Measurements from ENCODE around the gene RASSF3. TPM values are rescaled to one million over a fixed set of nuclear protein-coding genes. Genes with fewer than 3 reads are reported as not detected.
"Not testable (repeated sequence)": the region's sequence is repeated elsewhere in the genome, so short reads cannot be mapped to it uniquely, and the experiment has no call there.

RASSF3 gene
- total and polyA plus RNA-seq, 9 donors = 32.5 to 69.1 (median 59.8) TPM

- H3K36me3 ChIP-seq (ENCODE audit: control insufficient read depth, insufficient read depth, low read length) = no peaks in the 10 kb centered on the region
- peaks cover 15% of the 10 kb centered on the region for H3K4me1 ChIP-seq (ENCODE audit: control insufficient read depth, insufficient read depth, low read length)
- peak overlapping the region; percentile 87 for H3K27ac ChIP-seq (ENCODE audit: low read length)
- H3K9me3 ChIP-seq (replicated peaks; ENCODE audit: control insufficient read depth, low read depth, low read length) = no peaks in the 10 kb centered on the region
- H3K27me3 ChIP-seq (ENCODE audit: control insufficient read depth, insufficient read depth, low read length) = no peaks in the 10 kb centered on the region
- peak; percentile 56 for DNase-seq
- H3K4me3 ChIP-seq (ENCODE audit: low read length) = peak overlapping the region; percentile 87
- WGBS (ENCODE audit: insufficient coverage) = under 1% methylated on average over 18 of the region's 31 CpGs
Measured at GRCh38 chr12:64611341-64612284, 1.3 kb downstream of the RASSF3 start.

GRCh38 chr12:64612843-64613242, 2.5 kb downstream of the RASSF3 start:
- H3K36me3 ChIP-seq (ENCODE audit: control insufficient read depth, insufficient read depth, low read length) = no peaks in the 10 kb centered on the region
- H3K9me3 ChIP-seq (replicated peaks; ENCODE audit: control insufficient read depth, low read depth, low read length) = no peaks in the 10 kb centered on the region
- no peak overlapping the region for H3K27ac ChIP-seq (ENCODE audit: low read length)
- WGBS (ENCODE audit: insufficient coverage) = no CpG with 5 or more reads among the region's 4 CpGs
- no peak overlapping the region for H3K4me3 ChIP-seq (ENCODE audit: low read length)
- DNase-seq = no peak
- peaks cover 17% of the 10 kb centered on the region for H3K4me1 ChIP-seq (ENCODE audit: control insufficient read depth, insufficient read depth, low read length)
- no peaks in the 10 kb centered on the region for H3K27me3 ChIP-seq (ENCODE audit: control insufficient read depth, insufficient read depth, low read length)

- DNase-seq; H3K4me3 ChIP-seq (ENCODE audit: low read length); H3K27me3 ChIP-seq (ENCODE audit: control insufficient read depth, insufficient read depth, low read length); H3K27ac ChIP-seq (ENCODE audit: low read length); H3K36me3 ChIP-seq (ENCODE audit: control insufficient read depth, insufficient read depth, low read length); H3K9me3 ChIP-seq (replicated peaks; ENCODE audit: control insufficient read depth, low read depth, low read length): not testable (repeated sequence)
- H3K4me1 ChIP-seq (ENCODE audit: control insufficient read depth, insufficient read depth, low read length) = peaks cover 14% of the 10 kb centered on the region
- WGBS (ENCODE audit: insufficient coverage) = 90% methylated on average over 17 of the region's 19 CpGs
Measured at GRCh38 chr12:64613775-64614398, 3.6 kb downstream of the RASSF3 start.

GRCh38 chr12:64616201-64616600, 5.9 kb downstream of the RASSF3 start:
- Histone ChIP-seq H3K9me3 (replicated peaks; ENCODE audit: control insufficient read depth, low read depth, low read length) (no peaks in the 10 kb centered on the region), H3K36me3 (ENCODE audit: control insufficient read depth, insufficient read depth, low read length) (no peaks in the 10 kb centered on the region), H3K27me3 (ENCODE audit: control insufficient read depth, insufficient read depth, low read length) (no peaks in the 10 kb centered on the region), H3K4me3 (ENCODE audit: low read length) (no peak overlapping the region), H3K27ac (ENCODE audit: low read length) (peak overlapping the region; percentile 63), H3K4me1 (ENCODE audit: control insufficient read depth, insufficient read depth, low read length) (peaks cover 9% of the 10 kb centered on the region)
- WGBS (ENCODE audit: insufficient coverage) = 0% methylated on average over 2 of the region's 3 CpGs
- DNase-seq = peak; percentile 93

DNA sequence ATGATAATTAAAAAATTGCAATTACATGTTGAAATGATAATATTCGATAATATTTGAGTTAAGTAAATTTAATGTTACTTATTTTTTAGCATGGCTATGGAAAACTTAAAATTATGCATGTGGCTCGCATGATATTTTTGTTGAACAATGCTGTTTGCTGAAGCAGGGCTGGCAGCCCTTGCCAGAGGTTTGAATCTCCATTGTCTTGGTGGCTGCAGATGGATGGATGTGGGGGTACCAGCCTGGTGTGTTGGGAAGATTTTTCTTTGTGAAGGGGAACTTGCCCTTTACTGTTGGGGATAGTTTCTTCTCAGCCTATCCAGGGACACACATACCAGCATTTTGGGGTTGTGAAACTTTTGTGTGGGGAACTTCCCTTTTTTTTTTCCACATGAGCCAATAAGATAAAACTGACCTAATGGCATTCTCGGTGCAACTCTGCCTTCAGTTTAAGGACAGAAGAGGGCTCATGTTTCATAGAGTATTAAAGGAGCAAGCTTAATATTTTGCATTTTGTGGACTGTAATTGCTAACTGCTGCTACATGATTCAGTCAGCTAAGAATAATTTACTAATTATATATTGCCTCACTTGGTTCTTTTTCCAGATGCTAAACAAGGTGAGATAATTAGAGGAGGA, 8.8 kb downstream of the RASSF3 start:
- no peak overlapping the region for H3K27ac ChIP-seq (ENCODE audit: low read length)
- no peaks in the 10 kb centered on the region for H3K27me3 ChIP-seq (ENCODE audit: control insufficient read depth, insufficient read depth, low read length)
- peak; percentile 74 for DNase-seq
- peaks cover 5% of the 10 kb centered on the region for H3K4me1 ChIP-seq (ENCODE audit: control insufficient read depth, insufficient read depth, low read length)
- no peak overlapping the region for H3K4me3 ChIP-seq (ENCODE audit: low read length)
- H3K36me3 ChIP-seq (ENCODE audit: control insufficient read depth, insufficient read depth, low read length) = peaks cover 2% of the 10 kb centered on the region
- 83% methylated on average over 1 of the region's 3 CpGs for WGBS (ENCODE audit: insufficient coverage)
- no peaks in the 10 kb centered on the region for H3K9me3 ChIP-seq (replicated peaks; ENCODE audit: control insufficient read depth, low read depth, low read length)

DNA sequence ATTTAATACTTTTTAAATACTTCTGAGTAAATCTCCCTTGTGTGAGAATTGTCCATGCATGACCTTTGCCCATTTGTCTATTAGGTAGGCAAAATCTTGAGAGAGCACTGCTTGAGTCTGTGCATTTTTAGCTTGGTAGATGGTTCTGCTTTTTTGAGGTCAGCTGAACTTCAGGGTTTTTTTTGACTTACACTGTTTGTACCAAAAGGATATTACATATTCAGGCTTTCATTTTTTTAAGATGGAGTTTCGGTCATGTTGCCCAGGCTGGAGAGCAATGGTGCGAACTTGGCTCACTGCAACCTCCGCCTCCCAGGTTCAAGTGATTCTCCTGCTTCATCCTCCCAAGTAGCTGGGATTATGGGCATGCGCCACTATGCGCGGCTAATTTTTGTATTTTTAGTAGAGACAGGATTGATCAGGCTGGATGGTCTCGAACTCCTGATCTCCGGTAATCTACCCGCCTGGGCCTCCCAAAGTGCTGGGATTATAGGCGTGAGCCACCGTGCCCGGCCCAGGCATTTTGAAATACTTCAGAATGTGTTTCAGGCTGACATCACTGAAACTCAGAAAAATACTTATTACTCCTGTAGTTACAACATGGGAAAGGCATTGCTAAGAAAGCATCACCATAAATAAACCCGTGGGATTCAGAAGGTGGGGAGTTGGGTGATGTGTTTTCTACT, 11.1 kb downstream of the RASSF3 start:
- DNase-seq = peak; percentile 51
- H3K27ac ChIP-seq (ENCODE audit: low read length) = peak overlapping the region; percentile 53
- H3K27me3 ChIP-seq (ENCODE audit: control insufficient read depth, insufficient read depth, low read length) = no peaks in the 10 kb centered on the region
- H3K9me3 ChIP-seq (replicated peaks; ENCODE audit: control insufficient read depth, low read depth, low read length) = no peaks in the 10 kb centered on the region
- peaks cover 2% of the 10 kb centered on the region for H3K36me3 ChIP-seq (ENCODE audit: control insufficient read depth, insufficient read depth, low read length)
- 93% methylated on average over 7 of the region's 13 CpGs for WGBS (ENCODE audit: insufficient coverage)
- H3K4me3 ChIP-seq (ENCODE audit: low read length) = no peak overlapping the region
- peaks cover 12% of the 10 kb centered on the region for H3K4me1 ChIP-seq (ENCODE audit: control insufficient read depth, insufficient read depth, low read length)

DNA sequence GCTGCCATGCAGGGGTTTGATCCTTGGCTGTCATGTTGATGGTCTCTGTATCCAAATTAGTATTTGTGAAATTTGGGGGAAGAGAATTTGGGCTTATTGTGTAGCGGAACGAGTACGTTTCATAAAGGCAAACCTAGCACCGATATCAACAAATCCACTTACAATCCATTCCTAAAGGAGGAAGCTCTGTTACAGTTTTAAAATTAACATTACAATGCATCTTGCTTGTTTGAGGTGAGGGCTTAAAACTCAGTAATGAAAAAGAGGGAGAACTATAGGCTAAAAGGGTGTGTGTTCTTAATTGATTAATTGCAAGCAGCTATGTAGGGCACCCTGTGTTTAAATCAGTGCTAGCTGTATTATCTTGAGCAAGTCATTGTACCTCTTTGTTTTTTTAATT, 13.7 kb downstream of the RASSF3 start:
- no peaks in the 10 kb centered on the region for H3K27me3 ChIP-seq (ENCODE audit: control insufficient read depth, insufficient read depth, low read length)
- H3K27ac ChIP-seq (ENCODE audit: low read length) = no peak overlapping the region
- DNase-seq = no peak
- WGBS (ENCODE audit: insufficient coverage) = no CpG with 5 or more reads among the region's 4 CpGs
- H3K4me1 ChIP-seq (ENCODE audit: control insufficient read depth, insufficient read depth, low read length) = peaks cover 9% of the 10 kb centered on the region
- peaks cover 2% of the 10 kb centered on the region for H3K36me3 ChIP-seq (ENCODE audit: control insufficient read depth, insufficient read depth, low read length)
- no peaks in the 10 kb centered on the region for H3K9me3 ChIP-seq (replicated peaks; ENCODE audit: control insufficient read depth, low read depth, low read length)
- H3K4me3 ChIP-seq (ENCODE audit: low read length) = no peak overlapping the region

DNA sequence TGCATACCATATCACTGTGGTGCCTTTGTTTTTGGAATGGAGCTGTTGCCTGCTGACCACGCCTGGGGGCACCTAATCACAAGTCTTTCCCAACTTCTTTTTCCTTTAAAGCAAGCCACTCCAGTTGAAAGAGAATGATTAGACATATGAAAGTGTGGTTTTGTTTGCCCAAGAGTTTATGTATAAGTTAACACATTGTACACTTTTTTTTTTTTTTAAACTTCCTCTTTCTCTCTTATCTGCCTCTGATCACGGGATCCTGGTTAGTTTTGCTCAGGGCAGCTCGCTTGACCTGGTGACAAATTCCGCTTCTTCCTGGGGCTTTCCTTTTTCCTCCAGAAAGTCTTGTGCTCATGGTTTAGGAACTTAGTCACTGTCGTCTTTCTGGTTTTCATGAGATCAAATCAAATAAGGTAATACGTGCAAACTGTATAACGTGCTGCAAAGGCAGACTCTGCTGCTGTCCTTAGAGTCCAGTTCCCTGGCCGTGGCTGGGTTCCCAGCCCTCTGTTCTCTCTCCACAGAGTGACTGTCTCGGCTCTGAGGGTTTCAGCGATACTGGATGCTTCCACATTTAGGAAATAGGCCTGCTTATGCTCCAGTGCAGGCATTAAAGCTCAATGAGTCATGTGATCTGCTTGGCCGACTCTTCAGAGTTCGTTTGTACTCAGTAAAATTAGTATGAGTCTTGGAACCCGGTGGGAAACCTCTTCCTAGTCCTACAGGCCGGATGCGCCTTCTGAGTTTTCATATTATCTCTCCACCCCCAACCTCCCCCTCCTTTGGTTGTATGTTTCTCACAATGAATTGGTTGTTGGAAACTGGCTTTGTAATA, 15.2 kb downstream of the RASSF3 start:
- 15% methylated on average over 8 of the region's 15 CpGs for WGBS (ENCODE audit: insufficient coverage)
- Histone ChIP-seq H3K4me3 (ENCODE audit: low read length) (no peak overlapping the region), H3K9me3 (replicated peaks; ENCODE audit: control insufficient read depth, low read depth, low read length) (no peaks in the 10 kb centered on the region), H3K4me1 (ENCODE audit: control insufficient read depth, insufficient read depth, low read length) (peaks cover 9% of the 10 kb centered on the region), H3K27me3 (ENCODE audit: control insufficient read depth, insufficient read depth, low read length) (no peaks in the 10 kb centered on the region), H3K36me3 (ENCODE audit: control insufficient read depth, insufficient read depth, low read length) (peaks cover 5% of the 10 kb centered on the region), H3K27ac (ENCODE audit: low read length) (peak overlapping the region; percentile 80)
- DNase-seq = peak; percentile 88

- H3K27ac ChIP-seq (ENCODE audit: low read length); H3K4me3 ChIP-seq (ENCODE audit: low read length); H3K36me3 ChIP-seq (ENCODE audit: control insufficient read depth, insufficient read depth, low read length); H3K27me3 ChIP-seq (ENCODE audit: control insufficient read depth, insufficient read depth, low read length); H3K9me3 ChIP-seq (replicated peaks; ENCODE audit: control insufficient read depth, low read depth, low read length); H3K4me1 ChIP-seq (ENCODE audit: control insufficient read depth, insufficient read depth, low read length); DNase-seq: not testable (repeated sequence)
- WGBS (ENCODE audit: insufficient coverage) = no CpG with 5 or more reads among the region's 1 CpG
Measured at GRCh38 chr12:64626588-64626987, 16.3 kb downstream of the RASSF3 start.
